ENCODE data around the gene CCDC136. TPM values are rescaled to one million over a fixed set of nuclear protein-coding genes. Genes with fewer than 3 reads are reported as not detected.

The CCDC136 gene
- polyA plus RNA-seq, 1 donor (not counting 4 experiments of a cell fraction or from before 2014, with no cell fraction given), result 1.6 TPM

- Histone ChIP-seq H3K9me1 (ENCODE audit: control insufficient read depth, extremely low read depth, insufficient read depth, low read length) (no peaks in the 10 kb centered on the region), H3K4me1 (ENCODE audit: control insufficient read depth, extremely low read depth, insufficient read depth, low read length) (no peaks in the 10 kb centered on the region), H4K20me1 (ENCODE audit: control insufficient read depth, extremely low read depth, insufficient read depth, low read length) (no peaks in the 10 kb centered on the region), H3K4me3 (ENCODE audit: control insufficient read depth in 2 of 3, extremely low read depth in 1 of 3, insufficient read depth in 2 of 3, low read depth in 1 of 3, low read length in 3 of 3) (no peak overlapping the region), H3K27me3 (ENCODE audit: control insufficient read depth, extremely low read depth, insufficient read depth, low read length) (peaks cover 25% of the 10 kb centered on the region), H3K79me2 (ENCODE audit: control insufficient read depth, insufficient read depth, low read length) (no peaks in the 10 kb centered on the region), H3K9me3 (ENCODE audit: control insufficient read depth, low read depth, low read length) (no peaks in the 10 kb centered on the region), H3K9ac (ENCODE audit: control insufficient read depth, extremely low read depth, insufficient read depth, low read length) (no peak overlapping the region), H3K27ac (ENCODE audit: control insufficient read depth, insufficient read depth, low read length) (no peak overlapping the region), H2AFZ (ENCODE audit: control insufficient read depth, low read length) (no peak overlapping the region), H3K4me2 (ENCODE audit: control insufficient read depth, extremely low read depth, insufficient read depth, low read depth, low read length) (no peak overlapping the region), H3K36me3 (ENCODE audit: control insufficient read depth in 2 of 2, extremely low read depth in 1 of 2, insufficient read depth in 2 of 2, low read length in 2 of 2) (no peaks in the 10 kb centered on the region)
- no peak for DNase-seq (ENCODE audit: low read depth, low spot score)
- TF ChIP-seq CTCF (optimal IDR thresholded peaks at IDR 0.05 in 1 of 3, IDR thresholded peaks at IDR 0.05 in 1 of 3, conservative IDR thresholded peaks at IDR 0.05 in 1 of 3; ENCODE audit: extremely low read depth in 1 of 3, insufficient read depth in 2 of 3, low read length in 3 of 3) (no peak), EZH2 (IDR thresholded peaks at IDR 0.05; ENCODE audit: low read length) (no peak)
- FAIRE-seq, result no peak
- dilution Hi-C loops (cut with MboI; ENCODE audit: extremely low pct_ligation_motif_present, low sequenced_read_pairs), result no loop called here
These were observed 30.0 kb downstream of the CCDC136 start for GRCh38 chr7:128821724-128822123.

GRCh38 chr7:128826512-128826911 is 34.7 kb downstream of the CCDC136 start:
- Histone ChIP-seq H3K27me3 (ENCODE audit: control insufficient read depth, extremely low read depth, insufficient read depth, low read length) (peaks cover 28% of the 10 kb centered on the region), H3K36me3 (ENCODE audit: control insufficient read depth in 2 of 2, extremely low read depth in 1 of 2, insufficient read depth in 2 of 2, low read length in 2 of 2) (no peaks in the 10 kb centered on the region), H3K27ac (ENCODE audit: control insufficient read depth, insufficient read depth, low read length) (no peak overlapping the region), H3K9ac (ENCODE audit: control insufficient read depth, extremely low read depth, insufficient read depth, low read length) (no peak overlapping the region), H3K4me1 (ENCODE audit: control insufficient read depth, extremely low read depth, insufficient read depth, low read length) (peaks cover 8% of the 10 kb centered on the region), H3K79me2 (ENCODE audit: control insufficient read depth, insufficient read depth, low read length) (no peaks in the 10 kb centered on the region), H3K9me1 (ENCODE audit: control insufficient read depth, extremely low read depth, insufficient read depth, low read length) (no peaks in the 10 kb centered on the region), H4K20me1 (ENCODE audit: control insufficient read depth, extremely low read depth, insufficient read depth, low read length) (no peaks in the 10 kb centered on the region), H3K4me3 (ENCODE audit: control insufficient read depth in 2 of 3, extremely low read depth in 1 of 3, insufficient read depth in 2 of 3, low read depth in 1 of 3, low read length in 3 of 3) (no peak overlapping the region), H3K9me3 (ENCODE audit: control insufficient read depth, low read depth, low read length) (no peaks in the 10 kb centered on the region), H2AFZ (ENCODE audit: control insufficient read depth, low read length) (no peak overlapping the region), H3K4me2 (ENCODE audit: control insufficient read depth, extremely low read depth, insufficient read depth, low read depth, low read length) (no peak overlapping the region)
- DNase-seq (ENCODE audit: low read depth, low spot score) (no peak), FAIRE-seq (no peak)
- dilution Hi-C loops (cut with MboI; ENCODE audit: extremely low pct_ligation_motif_present, low sequenced_read_pairs), result no loop called here
- TF ChIP-seq EZH2 (IDR thresholded peaks at IDR 0.05; ENCODE audit: low read length) (no peak), CTCF (optimal IDR thresholded peaks at IDR 0.05 in 1 of 3, IDR thresholded peaks at IDR 0.05 in 1 of 3, conservative IDR thresholded peaks at IDR 0.05 in 1 of 3; ENCODE audit: extremely low read depth in 1 of 3, insufficient read depth in 2 of 3, low read length in 3 of 3) (no peak)

Measured in keratinocyte (primary cell).